HG03139 (cell line): ENCODE measurements around the gene ZNF284.
"Not testable (repeated sequence)": the region's sequence is repeated elsewhere in the genome, so short reads cannot be mapped to it uniquely, and the experiment has no call there.

Source experiments
- ATAC-seq: cut with Tn5 transposase; IDR thresholded peaks from one replicate; pipeline ENCODE4 v1.9.1; 2021; ENCODE audit not compliant: unreplicated experiment

Gene ZNF284

DNA sequence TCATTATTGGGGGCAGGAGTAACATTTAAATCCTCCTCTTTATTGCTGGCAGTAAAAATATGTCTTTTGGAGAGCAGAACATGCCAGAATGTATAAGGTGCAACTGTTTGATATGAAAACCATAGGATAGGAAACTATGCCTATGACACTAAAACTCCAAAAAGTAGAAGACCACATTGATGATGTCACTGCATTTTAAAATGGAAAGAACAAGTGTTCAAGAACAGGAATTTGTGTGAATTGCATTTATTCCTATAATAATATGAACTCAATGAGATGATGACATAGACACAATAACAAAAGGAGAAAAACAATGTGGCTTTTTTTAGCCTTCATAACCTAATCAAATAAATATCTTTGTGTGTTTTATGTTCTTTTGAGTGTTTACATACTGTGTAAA, 37.5 kb downstream of the ZNF284 start:
- ATAC-seq = no peak

DNA sequence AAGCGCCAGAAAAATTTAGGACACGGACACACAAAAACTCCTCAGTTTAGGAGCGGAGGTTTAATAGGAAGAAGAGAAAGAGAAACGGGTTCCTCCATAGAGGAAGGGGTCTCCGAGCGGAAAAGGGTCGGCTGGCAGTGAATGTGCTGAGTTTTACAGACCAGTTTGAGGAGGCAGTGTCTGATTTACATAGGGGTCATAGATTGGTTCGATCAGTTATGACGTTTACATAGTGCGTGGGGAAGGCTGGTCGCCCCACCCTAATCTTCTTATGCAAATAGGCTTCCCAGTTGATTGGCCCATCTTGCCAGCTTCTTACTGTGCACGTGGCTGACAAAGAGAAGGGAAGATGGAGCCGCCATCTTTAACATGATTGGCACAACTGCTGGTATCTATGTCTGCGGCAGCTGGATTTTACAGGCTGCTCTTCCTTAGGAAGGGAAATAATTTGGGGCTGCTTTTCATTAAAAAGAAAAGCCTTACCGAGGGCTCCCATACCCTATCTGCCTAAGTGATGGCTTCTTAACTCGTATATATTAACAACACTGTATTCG, 40.0 kb downstream of the ZNF284 start:
- no peak for ATAC-seq

GRCh38 chr19:44112802-44113137, 40.8 kb downstream of the ZNF284 start:
- no peak for ATAC-seq

DNA sequence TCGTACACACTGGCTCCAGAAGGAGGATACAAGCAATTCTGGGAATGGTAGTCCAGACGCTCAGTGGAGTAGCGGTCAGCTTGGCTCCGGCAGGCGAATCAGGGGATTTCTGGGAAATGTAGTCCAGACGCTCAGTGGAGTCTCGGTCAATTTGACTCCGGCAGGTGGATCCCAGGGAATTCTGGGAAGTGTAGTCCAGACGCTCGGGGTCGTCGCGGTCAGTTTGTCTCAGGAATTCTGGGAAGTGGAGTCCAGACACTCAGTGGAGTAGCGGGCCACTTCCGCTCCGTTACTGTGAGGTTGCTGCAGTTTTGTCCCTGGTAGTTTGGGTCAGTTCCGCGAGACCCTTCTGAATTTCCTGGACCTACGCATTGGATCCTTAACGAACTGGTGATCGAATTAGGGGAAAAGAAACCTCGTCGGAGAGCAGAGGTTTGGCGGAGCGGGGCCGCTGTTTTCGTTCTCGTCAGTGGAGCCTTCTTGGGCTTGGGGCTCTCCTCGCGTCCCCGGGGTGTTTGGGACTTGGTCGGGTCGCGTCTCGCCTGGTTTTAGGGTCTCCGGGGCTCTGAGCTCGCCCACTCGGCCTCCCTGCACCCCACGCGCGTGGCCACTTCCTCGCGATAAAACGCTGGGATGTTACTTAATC, 41.3 kb downstream of the ZNF284 start, which contains the start of gene ZNF225:
ZNF225 (plus strand) TSS at position 262 of the 646 bp plus-strand sequence. CDS start 2,429 bp downstream, outside the sequence.
- peak; percentile 93 for ATAC-seq

GRCh38 chr19:44113784-44114390, 41.9 kb downstream of the ZNF284 start:
- ATAC-seq = peak; percentile 22

DNA sequence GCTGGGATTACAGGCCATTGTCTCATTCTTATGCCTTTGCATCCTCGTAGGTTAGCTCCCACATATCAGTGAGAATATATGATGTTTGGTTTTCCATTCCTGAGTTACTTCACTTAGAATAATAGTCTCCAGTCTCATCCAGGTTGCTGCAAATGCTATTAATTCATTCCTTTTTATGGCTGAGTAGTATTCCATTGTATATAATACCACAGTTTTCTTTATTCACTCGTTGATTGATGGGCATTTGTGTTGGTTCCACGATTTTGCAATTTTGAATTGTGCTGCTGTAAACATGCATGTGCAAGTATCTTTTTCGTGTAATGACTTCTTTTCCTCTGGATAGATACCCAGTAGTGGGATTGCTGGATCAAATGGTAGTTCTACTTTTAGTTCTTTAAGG, 49.2 kb downstream of the ZNF284 start:
- ATAC-seq = not testable (repeated sequence)

DNA sequence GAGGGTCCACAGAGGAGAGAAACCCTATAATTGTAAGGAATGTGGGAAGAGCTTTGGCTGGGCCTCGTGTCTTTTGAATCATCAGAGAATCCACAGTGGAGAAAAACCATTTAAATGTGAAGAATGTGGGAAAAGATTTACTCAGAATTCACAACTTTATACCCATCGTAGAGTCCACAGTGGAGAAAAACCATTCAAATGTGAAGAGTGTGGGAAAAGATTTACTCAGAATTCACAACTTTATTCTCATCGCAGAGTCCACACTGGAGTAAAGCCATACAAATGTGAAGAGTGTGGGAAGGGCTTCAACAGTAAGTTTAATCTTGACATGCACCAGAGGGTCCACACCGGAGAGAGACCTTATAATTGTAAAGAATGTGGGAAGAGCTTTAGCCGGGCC, 60.0 kb downstream of the ZNF284 start:
- no peak for ATAC-seq
